Left lung (tissue), 10 donors: ENCODE results near the gene HIVEP2. TPM values are rescaled to one million over a fixed set of nuclear protein-coding genes. Genes with fewer than 3 reads are reported as not detected.

Source experiments
- ATAC-seq: fragments of 200-7000 bp; cut with Tn5 transposase; one replicate; pipeline ENCODE4 v1.9.1; 2020; ENCODE audit warnings: moderate library complexity
- DNase-seq, 4 donors: peaks; one replicate each; pipeline ENCODE4 v3.0.0-alpha.2; 2013 to 2020
- H3K27ac ChIP-seq, 2 donors: fragments of 200-600 bp; sonication (generic) in 1 of 2; one replicate each; pipeline versions ENCODE4 v1.5.0 to v1.8.0; 2020 to 2021
- H3K27me3 ChIP-seq, 2 donors: fragments of 200-600 bp; sonication (generic) in 1 of 2; one replicate each; pipeline versions ENCODE4 v1.5.0 to v1.8.0; 2020 to 2021
- H3K36me3 ChIP-seq, 2 donors: fragments of 200-600 bp; sonication (generic) in 1 of 2; one replicate each; pipeline versions ENCODE4 v1.5.0 to v1.8.0; 2020 to 2021
- H3K4me1 ChIP-seq, 2 donors: fragments of 200-600 bp; one replicate each; pipeline ENCODE4 v1.8.0; 2021
- H3K4me3 ChIP-seq, 2 donors: fragments of 200-600 bp; sonication (generic) in 1 of 2; one replicate each; pipeline versions ENCODE4 v1.5.0 to v1.8.0; 2020 to 2021; ENCODE audit warnings: mild to moderate bottlenecking in 1 of 2
- H3K9me3 ChIP-seq, 2 donors: fragments of 200-600 bp; sonication (generic) in 1 of 2; one replicate each; pipeline versions ENCODE4 v1.5.0 to v1.8.0; 2020 to 2021
- intact Hi-C, 2 donors: fragments of 100-400 bp; cut with DNase I; formaldehyde crosslinking; loops; one replicate each; pipeline versions ENCODE4 v1.11.2 to v1.14.2; 2022
- polyA plus RNA-seq, 6 donors: library from polyadenylated mRNA; unstranded; fragments of 120-200 nt; gene quantifications; one replicate each; pipeline ENCODE4 v1.2.1, GENCODE V29; 2013; ENCODE audit not compliant: insufficient read length in 6 of 6
- total RNA-seq, 2 donors: library from RNA; stranded (reverse); fragmentation: NEBNext Ultra II Directional; extraction: Animal tissue kit (Norgen Biotek cat#: 25700); gene quantifications; one replicate each; pipeline ENCODE4 v1.2.1, GENCODE V29; 2021
- TF ChIP-seq, protein P1 (sequence below), 2 donors: fragments of 200-600 bp; sonication (generic) in 1 of 2; IDR thresholded peaks; one replicate each; pipeline versions ENCODE4 v1.5.0 to v1.8.0; 2021; ENCODE audit warnings: antibody characterized with exemption in 2 of 2
- donor health status: DM: no; HTN: yes; CAD: no.
- donor health status: DM: no; HTN: no; CAD: no.

Gene HIVEP2
- total and polyA plus RNA-seq, 8 donors: 11.5 to 16.6 (median 13.1) TPM

DNA sequence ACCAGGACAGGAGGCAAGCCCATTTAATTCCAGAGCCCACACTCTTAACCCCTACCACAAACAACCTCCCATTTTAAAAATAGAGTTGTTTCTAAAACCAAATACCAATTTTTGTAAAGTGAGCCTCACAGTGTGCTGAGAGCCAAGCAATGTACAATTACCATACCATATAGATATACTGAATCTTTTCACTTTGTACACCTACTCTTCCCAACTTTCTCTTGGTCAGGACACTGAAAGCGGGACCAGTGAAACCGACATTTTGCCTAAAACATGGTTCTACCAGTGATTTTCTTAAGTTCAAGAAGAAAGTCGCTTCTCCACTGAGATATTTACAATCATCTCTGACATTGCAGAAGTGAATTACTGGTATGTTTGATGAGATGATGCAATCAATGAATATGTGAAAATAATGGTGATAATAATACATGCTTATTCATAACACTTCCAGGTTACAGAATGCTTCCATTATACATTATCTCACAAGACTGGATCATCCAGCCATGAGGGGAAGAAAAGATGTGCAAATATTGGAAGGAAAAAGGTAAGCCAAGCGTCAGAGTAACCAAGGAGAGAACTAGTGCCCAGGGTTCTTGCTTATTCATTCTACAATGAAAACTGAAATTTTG is 74.1 kb downstream of the HIVEP2 start:
- Histone ChIP-seq H3K27me3 (no peaks in the 10 kb centered on the region), H3K27ac (no peak overlapping the region), H3K9me3 (no peaks in the 10 kb centered on the region), H3K36me3 (no peaks in the 10 kb centered on the region), H3K4me3 (no peak overlapping the region), H3K4me1 (peaks cover 3 to 49% of the 10 kb centered on the region in 2 donors)
- ATAC-seq (no peak), DNase-seq (no peak)
- TF ChIP-seq, protein P1, sequence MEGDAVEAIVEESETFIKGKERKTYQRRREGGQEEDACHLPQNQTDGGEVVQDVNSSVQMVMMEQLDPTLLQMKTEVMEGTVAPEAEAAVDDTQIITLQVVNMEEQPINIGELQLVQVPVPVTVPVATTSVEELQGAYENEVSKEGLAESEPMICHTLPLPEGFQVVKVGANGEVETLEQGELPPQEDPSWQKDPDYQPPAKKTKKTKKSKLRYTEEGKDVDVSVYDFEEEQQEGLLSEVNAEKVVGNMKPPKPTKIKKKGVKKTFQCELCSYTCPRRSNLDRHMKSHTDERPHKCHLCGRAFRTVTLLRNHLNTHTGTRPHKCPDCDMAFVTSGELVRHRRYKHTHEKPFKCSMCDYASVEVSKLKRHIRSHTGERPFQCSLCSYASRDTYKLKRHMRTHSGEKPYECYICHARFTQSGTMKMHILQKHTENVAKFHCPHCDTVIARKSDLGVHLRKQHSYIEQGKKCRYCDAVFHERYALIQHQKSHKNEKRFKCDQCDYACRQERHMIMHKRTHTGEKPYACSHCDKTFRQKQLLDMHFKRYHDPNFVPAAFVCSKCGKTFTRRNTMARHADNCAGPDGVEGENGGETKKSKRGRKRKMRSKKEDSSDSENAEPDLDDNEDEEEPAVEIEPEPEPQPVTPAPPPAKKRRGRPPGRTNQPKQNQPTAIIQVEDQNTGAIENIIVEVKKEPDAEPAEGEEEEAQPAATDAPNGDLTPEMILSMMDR (IDR thresholded peaks at IDR 0.05): no peak
- intact Hi-C loops: no loop called here

DNA sequence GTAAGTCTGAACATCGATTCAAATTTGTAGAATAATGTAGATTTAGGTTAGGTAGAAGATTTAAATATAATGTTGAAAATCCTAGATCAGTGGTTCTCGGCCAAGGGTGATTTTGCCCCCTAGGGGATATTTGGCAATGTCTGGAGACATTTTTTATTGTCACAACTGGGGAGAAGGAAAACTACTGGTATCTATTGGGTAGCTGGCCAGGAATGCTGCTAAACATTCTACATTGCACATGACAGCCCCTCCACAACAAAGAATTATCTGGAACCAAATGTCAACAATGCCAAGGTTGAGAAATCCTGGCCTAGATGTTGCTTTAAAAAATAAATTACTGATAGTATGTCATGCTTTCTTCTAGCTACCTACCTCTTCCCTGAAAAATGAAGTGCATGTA is 76.1 kb downstream of the HIVEP2 start:
- TF ChIP-seq, protein P1 (IDR thresholded peaks at IDR 0.05): no peak
- intact Hi-C loops: no loop called here
- Histone ChIP-seq H3K4me3 (no peak overlapping the region), H3K9me3 (no peaks in the 10 kb centered on the region), H3K4me1 (peaks cover 3 to 42% of the 10 kb centered on the region in 2 donors), H3K27ac (no peak overlapping the region), H3K27me3 (no peaks in the 10 kb centered on the region), H3K36me3 (no peaks in the 10 kb centered on the region)
- DNase-seq (no peak), ATAC-seq (no peak)

DNA sequence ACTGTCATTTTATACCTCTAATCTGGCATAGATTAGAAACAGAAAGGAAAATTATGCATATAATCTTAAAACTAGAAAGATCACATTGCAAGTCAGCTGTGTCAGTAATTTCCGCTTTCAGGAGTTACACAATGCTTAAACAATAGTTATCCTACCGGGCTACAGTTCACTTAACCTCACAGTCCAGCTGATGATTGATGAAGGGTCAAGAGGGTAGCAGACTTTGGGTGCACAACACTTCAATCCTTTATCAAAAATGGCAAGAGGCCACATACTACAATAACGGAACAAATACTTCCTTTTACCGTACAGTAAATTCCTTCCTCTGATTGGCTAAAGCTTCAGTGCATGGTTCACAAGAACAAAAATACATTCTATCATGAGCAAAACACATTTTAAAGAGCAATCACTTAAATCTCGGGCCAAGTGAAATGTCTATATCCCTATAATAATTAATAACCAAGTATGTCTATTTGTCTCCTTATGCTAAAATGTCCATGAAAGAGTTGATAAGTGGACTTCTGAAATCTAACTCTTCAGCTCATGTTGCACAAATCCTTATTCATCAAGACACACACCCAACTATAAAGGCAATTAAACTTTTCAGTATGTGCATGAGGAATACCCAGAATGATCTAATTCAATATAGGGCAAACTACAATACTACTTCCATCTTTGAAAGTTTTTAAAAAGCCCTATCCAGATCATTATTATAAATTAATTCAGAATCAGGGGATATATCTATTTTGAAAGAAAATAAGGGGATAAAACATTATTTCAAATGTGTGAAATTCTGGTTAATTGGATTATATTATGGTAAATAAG is 76.8 kb downstream of the HIVEP2 start:
- Histone ChIP-seq H3K4me1 (peaks cover 3 to 44% of the 10 kb centered on the region in 2 donors), H3K36me3 (no peaks in the 10 kb centered on the region), H3K9me3 (no peaks in the 10 kb centered on the region), H3K4me3 (no peak overlapping the region), H3K27me3 (no peaks in the 10 kb centered on the region), H3K27ac (peak overlapping the region in 1 of 2 donors; percentile 3)
- DNase-seq: peak in 2 of 4 donors; percentile 44 to 59
- TF ChIP-seq, protein P1 (IDR thresholded peaks at IDR 0.05): no peak
- intact Hi-C loops: no loop called here
- peak; percentile 68 for ATAC-seq

DNA sequence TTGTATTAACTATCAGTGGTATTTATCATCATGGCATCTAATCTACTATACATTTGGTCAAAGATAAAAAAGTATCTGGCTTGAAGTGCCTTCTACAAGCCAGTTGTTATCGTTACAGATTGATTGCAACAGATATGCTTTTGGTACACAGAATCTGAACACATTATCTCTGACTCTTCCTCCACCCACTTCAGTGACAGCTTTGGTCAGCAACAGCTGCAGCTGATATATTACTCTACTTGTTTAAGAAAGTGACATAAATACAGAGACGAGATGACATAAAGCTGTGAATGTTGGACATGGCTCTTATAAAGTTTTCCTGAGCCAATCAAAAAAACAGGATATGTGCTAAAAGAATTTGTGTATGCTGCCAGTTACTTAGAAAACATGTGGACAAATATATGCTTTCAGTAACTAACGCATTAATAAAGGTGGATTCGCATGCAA is 77.6 kb downstream of the HIVEP2 start:
- Histone ChIP-seq H3K9me3 (no peaks in the 10 kb centered on the region), H3K36me3 (no peaks in the 10 kb centered on the region), H3K4me3 (no peak overlapping the region), H3K27ac (peak overlapping the region in 1 of 2 donors; percentile 3), H3K27me3 (no peaks in the 10 kb centered on the region), H3K4me1 (peaks cover 3 to 39% of the 10 kb centered on the region in 2 donors)
- TF ChIP-seq, protein P1 (IDR thresholded peaks at IDR 0.05): no peak
- DNase-seq (peak in 1 of 4 donors; percentile 42), ATAC-seq (no peak)
- intact Hi-C loops: no loop called here

DNA sequence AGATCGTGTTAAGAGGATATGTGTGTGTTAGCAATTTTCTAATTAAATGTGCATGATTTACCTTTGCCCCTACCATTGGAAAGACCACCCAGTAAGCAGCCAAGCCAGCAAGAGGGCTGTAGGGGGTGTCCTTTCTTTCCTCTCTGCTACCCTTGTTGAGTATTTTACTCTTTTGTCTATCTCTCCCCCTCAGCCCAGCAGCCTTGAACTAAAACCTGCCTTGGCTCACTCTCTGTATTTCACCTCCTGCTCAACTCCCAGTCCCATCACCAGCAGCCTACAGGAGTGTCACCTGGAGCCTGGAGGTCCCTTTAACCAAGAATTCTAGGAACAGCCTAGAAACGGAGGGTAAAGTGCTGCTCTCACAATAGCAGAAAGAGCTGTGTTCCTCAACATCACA is 81.0 kb downstream of the HIVEP2 start:
- ATAC-seq (no peak), DNase-seq (no peak)
- Histone ChIP-seq H3K9me3 (no peaks in the 10 kb centered on the region), H3K4me3 (no peak overlapping the region), H3K4me1 (peaks cover 0 to 21% of the 10 kb centered on the region in 2 donors), H3K36me3 (no peaks in the 10 kb centered on the region), H3K27ac (no peak overlapping the region), H3K27me3 (no peaks in the 10 kb centered on the region)
- TF ChIP-seq, protein P1 (IDR thresholded peaks at IDR 0.05): no peak
- intact Hi-C loops: no loop called here
